ENCODE results near the gene PLAAT3.
A peak's percentile ranks its signal among the peaks of the same experiment; 100 is the strongest.
"Not testable (repeated sequence)": the region's sequence is repeated elsewhere in the genome, so short reads cannot be mapped to it uniquely, and the experiment has no call there.

PLAAT3 gene

DNA sequence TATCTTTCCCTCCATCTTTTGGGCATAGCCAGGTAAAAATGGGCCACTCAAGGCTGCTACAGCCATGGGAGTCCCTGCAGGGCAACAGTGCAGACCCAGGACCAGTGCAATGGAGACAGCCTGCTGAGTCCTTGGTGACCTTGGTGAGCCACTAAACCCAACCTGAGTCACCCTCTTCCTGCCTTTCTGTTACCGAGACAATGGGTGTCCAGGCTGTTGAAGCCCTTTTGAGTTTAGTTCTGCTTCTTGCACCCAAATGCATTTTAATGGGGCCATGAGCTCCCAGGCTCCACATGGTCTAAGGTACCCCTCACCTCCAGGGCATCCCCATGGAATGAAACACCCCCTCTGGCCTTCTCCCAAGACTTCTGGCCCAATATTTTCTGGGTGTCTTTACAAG lies 78.5 kb downstream of the PLAAT3 start:
- peak; percentile 18 for DNase-seq

DNA sequence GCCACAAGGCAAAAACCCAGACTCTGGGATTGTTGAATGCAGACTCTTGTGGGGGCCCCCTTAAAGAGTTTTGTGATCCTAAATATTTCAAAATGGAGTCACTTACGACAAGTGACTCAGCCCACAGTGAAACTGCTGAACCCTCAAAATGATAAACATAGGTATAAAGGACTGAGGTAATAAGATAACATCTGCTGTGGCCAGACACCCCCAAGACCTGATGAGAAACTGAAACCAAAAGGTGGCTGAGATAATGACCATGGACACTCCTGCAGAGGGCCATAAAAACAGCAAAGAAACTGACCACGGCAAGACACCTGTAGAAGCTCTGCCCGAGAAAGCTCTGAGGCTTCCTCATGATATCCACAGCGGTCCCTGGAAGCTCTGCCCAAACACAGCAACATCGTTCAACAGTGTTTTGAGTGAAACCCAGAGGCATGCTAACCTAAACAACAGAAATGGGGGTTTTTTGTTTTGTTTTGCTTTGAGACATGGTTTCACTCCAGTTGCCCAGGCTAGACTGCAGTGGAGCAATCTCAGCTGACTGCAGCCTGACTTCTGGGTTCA lies 79.3 kb downstream of the PLAAT3 start:
- DNase-seq, result peak; percentile 25

DNA sequence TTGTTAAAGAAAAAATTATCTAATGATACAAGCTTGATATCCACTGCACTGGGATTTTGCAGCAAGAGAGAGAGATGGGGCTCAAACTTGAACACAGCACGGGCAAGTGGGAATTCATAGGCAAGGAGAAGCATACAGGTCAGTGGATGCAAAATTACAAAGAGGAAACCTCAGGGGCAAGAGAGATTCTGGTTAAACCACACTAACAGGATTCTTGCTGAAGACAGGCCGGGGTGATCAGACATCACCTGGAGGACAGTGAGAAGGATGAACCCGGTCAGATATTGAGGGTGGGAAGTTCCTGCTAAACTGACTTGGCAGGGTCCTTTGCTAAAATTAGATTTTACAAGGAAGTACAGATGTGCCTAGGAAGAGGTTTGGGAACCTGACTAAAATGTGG lies 80.2 kb downstream of the PLAAT3 start:
- DNase-seq, result no peak

DNA sequence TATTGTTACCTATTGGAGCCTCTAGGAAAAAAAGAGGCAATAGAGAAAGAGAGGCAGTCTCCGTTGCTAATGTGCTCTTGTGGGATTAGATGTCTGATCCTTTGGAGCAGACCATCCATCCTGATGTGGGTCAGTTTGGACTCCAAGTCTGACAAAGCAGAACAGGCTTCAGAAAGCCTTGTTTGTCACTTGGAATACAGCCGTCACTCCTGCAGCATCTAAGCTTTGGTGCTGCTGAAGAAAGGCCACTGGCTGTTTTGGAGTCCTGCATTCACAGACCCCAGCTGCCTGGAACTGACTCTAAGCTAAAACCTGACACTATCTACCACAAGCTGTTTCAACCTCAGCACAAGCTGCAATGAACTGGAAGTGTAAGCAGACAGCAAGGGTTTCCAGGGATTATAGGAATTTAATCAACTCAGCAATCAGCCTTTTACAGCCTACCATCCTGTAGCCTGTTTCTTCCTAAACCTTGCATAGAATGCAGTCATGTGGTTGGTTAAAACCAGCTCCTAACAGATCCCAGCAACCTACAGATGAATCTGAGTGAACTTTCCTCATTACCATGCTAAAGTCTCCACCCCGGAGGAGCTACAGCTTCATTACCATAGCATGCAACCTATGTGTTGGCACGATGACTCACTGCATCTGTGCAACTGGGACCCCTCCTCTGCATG lies 81.3 kb downstream of the PLAAT3 start:
- no peak for DNase-seq

DNA sequence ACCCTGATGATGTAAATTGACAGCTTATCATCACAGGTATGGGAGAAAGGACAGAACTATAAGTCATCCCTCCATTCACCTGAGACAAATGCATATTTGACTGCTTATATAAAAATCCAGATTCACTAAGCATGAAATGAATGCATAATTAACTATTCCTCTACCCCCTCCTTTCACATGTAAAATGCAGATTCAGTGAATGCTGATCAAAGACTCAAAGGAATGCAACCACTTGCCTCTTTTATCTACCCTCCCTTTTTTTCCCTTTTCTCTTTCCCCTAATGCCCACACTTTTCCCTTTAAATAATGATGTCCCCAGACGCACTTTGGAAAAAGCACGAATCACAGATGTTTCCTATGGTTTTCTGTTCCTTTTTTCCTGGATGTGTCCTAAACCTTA lies 82.1 kb downstream of the PLAAT3 start:
- no peak for DNase-seq

DNA sequence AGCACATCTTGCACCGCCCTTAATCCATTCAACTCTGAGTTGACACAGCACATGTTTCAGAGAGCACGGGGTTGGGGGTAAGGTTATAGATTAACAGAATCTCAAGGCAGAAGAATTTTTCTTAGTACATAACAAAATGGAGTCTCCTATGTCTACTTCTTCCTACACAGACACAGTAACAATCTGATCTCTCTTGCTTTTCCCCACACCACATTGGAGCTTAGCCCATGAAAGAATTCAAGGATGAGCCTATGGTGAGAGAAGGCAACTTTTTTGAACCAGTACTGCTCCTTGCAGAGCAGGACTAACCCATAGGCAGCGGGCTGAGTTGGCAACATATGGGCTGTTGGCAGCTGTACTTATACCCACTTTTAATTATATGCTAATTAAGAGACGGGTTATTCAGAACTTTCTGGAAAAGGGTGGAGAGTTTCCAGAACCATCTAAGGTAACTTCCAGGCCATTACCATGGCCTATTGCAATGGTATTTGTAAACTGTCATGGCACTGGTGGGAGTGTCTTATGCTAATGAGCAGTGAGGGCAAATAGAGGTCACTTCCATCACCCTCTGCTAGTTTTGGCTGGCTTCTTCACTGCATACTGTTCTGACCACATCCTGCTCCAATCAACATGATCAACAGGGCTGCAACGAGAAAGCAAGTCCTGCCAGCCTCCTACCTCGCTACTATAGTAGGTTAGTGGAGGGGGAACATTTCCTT lies 83.0 kb downstream of the PLAAT3 start:
- peak; percentile 72 for DNase-seq

DNA sequence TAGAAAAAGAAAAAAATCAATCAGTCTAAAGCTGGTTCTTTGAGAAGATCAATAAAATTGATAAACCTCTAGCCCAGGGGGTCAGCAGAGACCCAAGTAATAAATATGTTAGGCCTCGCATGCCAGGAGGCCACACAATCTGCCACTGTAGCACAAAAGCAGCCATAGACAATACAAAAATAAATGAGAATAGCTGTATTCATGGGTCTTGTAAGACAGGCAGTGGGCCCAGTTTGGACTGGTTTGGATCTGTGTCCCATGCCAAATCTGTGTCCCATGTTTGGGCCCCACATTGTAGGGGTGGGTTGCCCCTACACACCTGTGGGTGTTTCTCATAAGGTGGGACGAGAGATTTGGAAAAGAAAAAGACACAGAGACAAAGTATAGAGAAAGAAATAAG lies 84.2 kb downstream of the PLAAT3 start:
- no peak for DNase-seq

DNA sequence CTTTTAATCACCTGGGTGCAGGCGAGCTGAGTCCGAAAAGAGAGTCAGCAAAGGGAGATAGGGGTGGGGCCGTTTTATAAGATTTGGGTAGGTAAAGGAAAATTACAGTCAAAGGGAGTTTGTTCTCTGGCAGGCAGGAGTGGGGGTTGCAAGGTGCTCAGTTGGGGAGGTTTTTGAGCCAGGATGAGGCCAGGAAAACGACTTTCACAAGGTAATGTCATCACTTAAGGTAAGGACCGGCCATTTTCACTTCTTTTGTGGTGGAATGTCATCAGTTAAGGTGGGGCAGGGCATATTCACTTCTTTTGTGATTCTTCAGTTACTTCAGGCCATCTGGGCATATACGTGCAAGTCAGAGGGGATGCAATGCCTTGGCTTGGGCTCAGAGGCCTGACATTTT lies 84.9 kb downstream of the PLAAT3 start:
- not testable (repeated sequence) for DNase-seq

DNA sequence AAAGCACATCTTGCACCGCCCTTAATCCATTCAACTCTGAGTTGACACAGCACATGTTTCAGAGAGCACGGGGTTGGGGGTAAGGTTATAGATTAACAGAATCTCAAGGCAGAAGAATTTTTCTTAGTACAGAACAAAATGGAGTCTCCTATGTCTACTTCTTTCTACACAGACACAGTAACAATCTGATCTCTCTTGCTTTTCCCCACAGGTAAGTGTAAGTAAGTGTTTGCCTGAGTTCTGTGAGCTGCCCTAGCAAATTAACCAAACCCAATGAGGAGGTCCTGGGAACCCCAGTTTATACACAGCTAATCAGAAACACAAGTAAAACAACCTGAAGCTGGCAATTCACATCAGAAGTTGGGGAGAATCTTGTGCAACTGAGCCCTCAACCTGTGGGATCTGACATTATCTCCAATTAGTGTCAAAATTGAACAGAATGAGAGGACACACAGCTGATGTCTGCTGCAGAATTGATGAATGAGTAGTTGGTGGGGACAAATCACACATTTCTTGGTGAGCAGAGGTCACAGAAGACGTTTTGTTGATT lies 85.4 kb downstream of the PLAAT3 start:
- not testable (repeated sequence) for DNase-seq

DNA sequence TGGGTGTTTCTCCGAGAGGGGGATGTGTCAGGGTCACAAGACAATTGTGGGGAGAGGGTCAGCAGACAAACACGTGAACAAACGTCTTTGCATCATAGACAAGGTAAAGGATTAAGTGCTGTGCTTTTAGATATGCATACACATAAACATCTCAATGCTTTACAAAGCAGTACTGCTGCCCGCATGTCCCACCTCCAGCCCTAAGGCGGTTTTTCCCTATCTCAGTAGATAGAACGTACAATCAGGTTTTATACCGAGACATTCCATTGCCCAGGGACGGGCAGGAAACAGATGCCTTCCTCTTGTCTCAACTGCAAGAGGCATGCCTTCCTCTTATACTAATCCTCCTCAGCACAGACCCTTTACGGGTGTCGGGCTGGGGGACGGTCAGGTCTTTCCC lies 86.1 kb downstream of the PLAAT3 start:
- not testable (repeated sequence) for DNase-seq

DNA sequence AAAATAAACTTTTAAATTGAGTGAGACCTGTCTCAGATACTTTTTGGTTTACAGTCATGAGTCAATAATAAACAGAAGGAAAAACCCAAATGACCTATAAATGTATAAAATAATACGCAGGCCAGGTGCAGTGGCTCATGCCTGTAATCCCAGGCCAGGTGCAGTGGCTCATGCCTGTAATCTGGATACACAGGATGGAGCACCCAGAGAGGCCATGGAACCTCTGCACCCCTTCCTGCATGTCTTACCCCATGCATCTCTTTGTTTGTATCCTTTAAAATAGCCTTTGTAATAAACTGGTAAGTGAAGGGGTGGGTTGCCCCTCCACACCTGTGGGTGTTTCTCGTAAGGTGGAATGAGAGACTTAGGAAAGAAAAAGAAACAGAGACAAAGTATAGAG lies 86.6 kb downstream of the PLAAT3 start:
- DNase-seq, result no peak
